Measurements from ENCODE around the gene LRRN2.
"Not testable (repeated sequence)": the region's sequence is repeated elsewhere in the genome, so short reads cannot be mapped to it uniquely, and the experiment has no call there.

The LRRN2 gene

GRCh38 chr1:204685236-204686006, at the start of gene LRRN2:
Gene LRRN2, minus strand, starts transcription at chr1:204685738. Its CDS starts 65,746 bp downstream, at chr1:204619992.
- TF ChIP-seq POLR2A (IDR thresholded peaks at IDR 0.05; ENCODE audit: low read length) (no peak), GATA1 (IDR thresholded peaks at IDR 0.05; ENCODE audit: low read depth, low read length) (no peak)
- DNase-seq = peak; percentile 68 to 79

GRCh38 chr1:204735042-204735441, 49.5 kb upstream of the LRRN2 start:
- TF ChIP-seq GATA1 (IDR thresholded peaks at IDR 0.05; ENCODE audit: low read depth, low read length) (no peak), POLR2A (IDR thresholded peaks at IDR 0.05; ENCODE audit: low read length) (no peak)
- no peak for DNase-seq

GRCh38 chr1:204733869-204734596, 48.5 kb upstream of the LRRN2 start:
- DNase-seq = no peak
- no peak for TF ChIP-seq GATA1 (IDR thresholded peaks at IDR 0.05; ENCODE audit: low read depth, low read length)
- no peak for TF ChIP-seq POLR2A (IDR thresholded peaks at IDR 0.05; ENCODE audit: low read length)

- TF ChIP-seq GATA1 (IDR thresholded peaks at IDR 0.05; ENCODE audit: low read depth, low read length) (no peak), POLR2A (IDR thresholded peaks at IDR 0.05; ENCODE audit: low read length) (no peak)
- DNase-seq = no peak
These were observed 47.8 kb upstream of the LRRN2 start for GRCh38 chr1:204733289-204733688.

- DNase-seq = no peak
- TF ChIP-seq GATA1 (IDR thresholded peaks at IDR 0.05; ENCODE audit: low read depth, low read length) = no peak
- no peak for TF ChIP-seq POLR2A (IDR thresholded peaks at IDR 0.05; ENCODE audit: low read length)
These were observed 46.5 kb upstream of the LRRN2 start for GRCh38 chr1:204731985-204732575.

GRCh38 chr1:204731509-204731908, 46.0 kb upstream of the LRRN2 start:
- no peak for DNase-seq
- TF ChIP-seq GATA1 (IDR thresholded peaks at IDR 0.05; ENCODE audit: low read depth, low read length) (no peak), POLR2A (IDR thresholded peaks at IDR 0.05; ENCODE audit: low read length) (no peak)

GRCh38 chr1:204730826-204731459, 45.4 kb upstream of the LRRN2 start:
- TF ChIP-seq GATA1 (IDR thresholded peaks at IDR 0.05; ENCODE audit: low read depth, low read length) = no peak
- TF ChIP-seq POLR2A (IDR thresholded peaks at IDR 0.05; ENCODE audit: low read length) = no peak

GRCh38 chr1:204729516-204729915, 44.0 kb upstream of the LRRN2 start:
- DNase-seq = no peak
- no peak for TF ChIP-seq GATA1 (IDR thresholded peaks at IDR 0.05; ENCODE audit: low read depth, low read length)
- TF ChIP-seq POLR2A (IDR thresholded peaks at IDR 0.05; ENCODE audit: low read length) = no peak

More at GRCh38 chr1:204730826-204731459, 45.4 kb upstream of the LRRN2 start:
- no peak for DNase-seq

GRCh38 chr1:204728456-204728855, 42.9 kb upstream of the LRRN2 start:
- TF ChIP-seq POLR2A (IDR thresholded peaks at IDR 0.05; ENCODE audit: low read length) (no peak), GATA1 (IDR thresholded peaks at IDR 0.05; ENCODE audit: low read depth, low read length) (no peak)
- DNase-seq = no peak

GRCh38 chr1:204728045-204728444, 42.5 kb upstream of the LRRN2 start:
- TF ChIP-seq POLR2A (IDR thresholded peaks at IDR 0.05; ENCODE audit: low read length) = no peak
- no peak for TF ChIP-seq GATA1 (IDR thresholded peaks at IDR 0.05; ENCODE audit: low read depth, low read length)
- DNase-seq = no peak

GRCh38 chr1:204727438-204727837, 41.9 kb upstream of the LRRN2 start:
- not testable (repeated sequence) for DNase-seq

- peak in 1 of 2 experiments; percentile 13 for DNase-seq
These were observed 40.9 kb upstream of the LRRN2 start for GRCh38 chr1:204726478-204726877.

GRCh38 chr1:204725821-204726448, 40.4 kb upstream of the LRRN2 start:
- no peak for DNase-seq

More at GRCh38 chr1:204726478-204726877, 40.9 kb upstream of the LRRN2 start:
- TF ChIP-seq POLR2A (IDR thresholded peaks at IDR 0.05; ENCODE audit: low read length) = no peak
- no peak for TF ChIP-seq GATA1 (IDR thresholded peaks at IDR 0.05; ENCODE audit: low read depth, low read length)

More at GRCh38 chr1:204725821-204726448, 40.4 kb upstream of the LRRN2 start:
- TF ChIP-seq GATA1 (IDR thresholded peaks at IDR 0.05; ENCODE audit: low read depth, low read length) (no peak), POLR2A (IDR thresholded peaks at IDR 0.05; ENCODE audit: low read length) (no peak)
